Right atrium auricular region (tissue), 2 donors: ENCODE measurements around the gene ITIH1. TPM values are rescaled to one million over a fixed set of nuclear protein-coding genes. Genes with fewer than 3 reads are reported as not detected.

ENCODE experiments used
- DNase-seq: peaks from one replicate; pipeline ENCODE4 v3.0.0-alpha.2; 2019; ENCODE audit warnings: low spot score
- H3K27ac ChIP-seq, 2 donors: fragments of 200-600 bp; sonication (generic); 1 replicate in 1 of 2; 2 replicates in 1 of 2; pipeline ENCODE4 v1.5.1; 2016 to 2019
- H3K27me3 ChIP-seq, 2 donors: fragments of 200-600 bp; sonication (generic); one replicate each; pipeline versions ENCODE4 v1.5.1 to v1.6.0; 2017 to 2019
- H3K36me3 ChIP-seq: fragments of 200-600 bp; sonication (generic); one replicate; pipeline ENCODE4 v1.5.1; 2016
- H3K4me1 ChIP-seq, 2 donors: fragments of 200-600 bp; sonication (generic); one replicate each; pipeline versions ENCODE4 v1.5.1 to v1.6.0; 2017 to 2019
- H3K4me3 ChIP-seq, 2 donors: fragments of 200-600 bp; sonication (generic); 1 replicate in 1 of 2; 2 replicates in 1 of 2; pipeline ENCODE4 v1.5.1; 2017 to 2019; ENCODE audit warnings: mild to moderate bottlenecking in 1 of 2, moderate library complexity in 1 of 2
- H3K9me3 ChIP-seq, 2 donors: fragments of 200-600 bp; sonication (generic); one replicate each; pipeline ENCODE4 v1.5.1; 2019
- CTCF ChIP-seq, 2 donors: fragments of 200-600 bp; sonication (generic); IDR thresholded peaks; one replicate each; pipeline ENCODE4 v1.5.1; 2019; ENCODE audit warnings: antibody characterized with exemption in 2 of 2
- total RNA-seq, 2 donors: library from RNA; depleted of rRNA; stranded (reverse); fragments of >200 nt; gene quantifications; one replicate each; pipeline ENCODE4 v1.1.0, GENCODE V29; 2016

Gene ITIH1
- total RNA-seq, 2 donors from 2014 or later = not detected

DNA sequence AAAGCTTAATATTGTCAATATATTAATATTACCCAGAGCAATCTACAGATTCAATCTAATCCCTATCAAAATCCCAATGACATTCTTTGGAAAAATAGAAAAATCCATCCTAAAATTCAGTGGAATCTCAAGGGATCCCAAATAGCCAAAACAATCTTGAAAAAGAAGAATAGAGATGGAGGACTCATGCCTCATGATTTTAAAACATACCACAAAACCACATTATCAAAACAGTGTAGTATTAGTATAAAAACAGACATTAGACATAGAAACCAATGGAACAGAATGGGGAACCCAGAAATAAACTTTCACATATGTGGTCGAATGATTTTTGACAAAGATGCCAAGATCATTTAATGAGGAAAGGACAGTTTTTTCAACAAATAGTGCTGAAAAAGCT lies 21.3 kb upstream of the ITIH1 start:
- DNase-seq = no peak
- Histone ChIP-seq H3K36me3 (peaks cover 40% of the 10 kb centered on the region), H3K27ac (no peak overlapping the region), H3K4me3 (no peak overlapping the region), H3K9me3 (no peaks in the 10 kb centered on the region), H3K4me1 (no peaks in the 10 kb centered on the region), H3K27me3 (no peaks in the 10 kb centered on the region)
- no peak for TF ChIP-seq CTCF (IDR thresholded peaks at IDR 0.05)

DNA sequence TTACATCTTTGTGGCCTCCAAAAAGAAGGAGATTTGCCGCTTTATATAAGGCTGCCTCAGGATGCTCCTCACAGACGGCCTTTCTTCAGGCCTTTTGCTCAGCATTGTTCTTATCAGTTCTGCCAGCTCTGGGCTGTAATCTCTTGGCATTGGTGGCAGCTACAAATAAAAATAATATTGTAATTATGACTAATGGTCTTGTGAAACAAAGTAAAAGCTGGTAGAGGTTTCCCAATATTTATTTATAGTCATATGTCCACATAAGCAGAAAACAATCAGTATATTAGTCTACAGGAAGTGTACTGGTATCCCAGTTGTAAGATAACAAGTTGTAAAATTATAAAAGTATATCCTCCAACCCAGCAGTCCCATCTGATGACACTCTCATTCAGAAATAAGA lies 13.9 kb upstream of the ITIH1 start:
- H3K27ac ChIP-seq = peak overlapping the region in 1 of 2 donors; percentile 49
- no peak for DNase-seq
- H3K9me3 ChIP-seq = no peaks in the 10 kb centered on the region
- no peak overlapping the region for H3K4me3 ChIP-seq
- no peak for TF ChIP-seq CTCF (IDR thresholded peaks at IDR 0.05)
- peaks cover 61% of the 10 kb centered on the region for H3K36me3 ChIP-seq
- no peaks in the 10 kb centered on the region for H3K27me3 ChIP-seq
- H3K4me1 ChIP-seq = peaks cover 0 to 8% of the 10 kb centered on the region in 2 donors

DNA sequence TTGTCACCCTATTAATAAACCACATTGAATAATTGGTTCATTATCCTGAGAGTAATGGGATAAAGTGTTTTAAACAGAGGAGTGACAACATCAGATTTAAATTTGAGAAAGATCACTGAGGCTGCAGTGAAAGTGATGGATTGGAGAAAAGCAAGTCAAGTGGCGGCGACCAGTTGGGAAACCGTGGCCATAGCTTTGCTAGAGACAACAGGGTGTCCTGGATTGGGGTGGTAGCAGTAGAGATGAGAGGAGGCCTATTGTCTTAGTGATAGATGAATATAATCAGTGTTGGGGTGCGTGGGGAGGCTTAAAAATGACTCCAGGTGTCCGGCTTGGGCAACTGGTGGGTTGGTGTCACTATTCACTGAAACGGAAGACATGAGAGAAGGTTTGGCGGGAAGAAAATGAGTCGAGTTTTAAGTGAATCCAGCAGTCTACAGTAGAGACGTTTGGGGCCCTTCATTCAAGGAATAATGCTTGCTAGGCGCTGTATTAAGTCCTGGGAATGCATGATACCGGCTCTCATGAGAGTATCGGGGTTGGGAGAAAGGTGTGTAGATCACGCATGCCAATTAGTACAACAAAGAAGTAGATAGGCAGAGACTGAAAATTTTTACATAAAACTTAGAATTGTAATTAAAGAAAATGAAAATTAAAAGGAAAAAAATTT lies 7.5 kb upstream of the ITIH1 start:
- H3K36me3 ChIP-seq = peaks cover 11% of the 10 kb centered on the region
- H3K9me3 ChIP-seq = no peaks in the 10 kb centered on the region
- H3K27ac ChIP-seq = no peak overlapping the region
- no peaks in the 10 kb centered on the region for H3K27me3 ChIP-seq
- peaks cover 0 to 11% of the 10 kb centered on the region in 2 donors for H3K4me1 ChIP-seq
- DNase-seq = no peak
- peak overlapping the region; percentile 86 to 94 for H3K4me3 ChIP-seq
- TF ChIP-seq CTCF (IDR thresholded peaks at IDR 0.05) = no peak

DNA sequence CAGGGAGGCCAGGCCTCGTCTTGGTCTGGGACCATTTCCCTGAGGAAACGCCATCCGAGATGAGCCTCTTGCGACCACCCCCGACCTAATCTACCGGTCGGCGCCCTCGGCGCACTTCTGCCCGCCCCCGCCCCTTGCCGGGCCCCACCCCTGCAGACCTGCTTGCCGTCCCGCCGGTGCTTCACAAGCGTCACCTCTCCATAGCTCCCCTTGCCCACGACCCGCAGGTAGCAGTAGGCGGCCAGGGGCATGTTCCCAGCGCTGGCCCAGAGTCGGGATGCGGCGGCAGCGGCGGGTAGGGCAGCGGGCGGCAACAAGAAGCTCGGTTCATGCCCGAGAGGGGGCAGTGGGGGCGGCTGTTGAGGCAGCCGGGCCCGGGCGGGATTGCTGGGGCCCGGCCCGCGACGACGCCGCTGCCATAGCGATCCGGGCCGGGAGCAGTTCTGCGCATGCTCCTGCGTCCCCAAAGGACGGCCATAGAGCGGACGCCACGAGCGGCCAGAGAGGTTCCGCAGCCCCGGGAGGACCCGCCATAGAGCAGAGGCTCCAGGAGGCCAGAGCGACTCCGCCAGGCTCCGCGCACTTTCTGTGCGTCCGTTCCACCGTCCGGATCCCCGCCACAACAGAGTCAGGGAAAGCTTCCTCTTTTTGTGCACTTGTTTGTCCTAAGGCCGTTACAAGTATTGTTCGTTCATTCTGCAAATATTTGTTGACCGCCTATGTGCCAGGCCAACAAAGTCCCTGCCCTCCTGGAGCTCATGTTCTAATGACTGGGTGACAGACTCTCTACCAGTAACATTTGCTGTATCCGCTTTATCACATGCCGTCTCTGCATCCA lies 6.7 kb upstream of the ITIH1 start, which contains the start of gene NEK4:
TSS of gene NEK4 (minus strand) at position 445 of the 838 bp plus-strand sequence. CDS start at position 251, 194 bp downstream.
- Histone ChIP-seq H3K27me3 (no peaks in the 10 kb centered on the region), H3K36me3 (peaks cover 8% of the 10 kb centered on the region), H3K27ac (peak within 1 kb of the TSS; percentile 68 to 76), H3K4me3 (peak within 1 kb of the TSS; percentile 86 to 94), H3K4me1 (peaks cover 0 to 11% of the 10 kb centered on the region in 2 donors), H3K9me3 (no peaks in the 10 kb centered on the region)
- peak; percentile 85 for DNase-seq
- TF ChIP-seq CTCF (IDR thresholded peaks at IDR 0.05) = no peak

DNA sequence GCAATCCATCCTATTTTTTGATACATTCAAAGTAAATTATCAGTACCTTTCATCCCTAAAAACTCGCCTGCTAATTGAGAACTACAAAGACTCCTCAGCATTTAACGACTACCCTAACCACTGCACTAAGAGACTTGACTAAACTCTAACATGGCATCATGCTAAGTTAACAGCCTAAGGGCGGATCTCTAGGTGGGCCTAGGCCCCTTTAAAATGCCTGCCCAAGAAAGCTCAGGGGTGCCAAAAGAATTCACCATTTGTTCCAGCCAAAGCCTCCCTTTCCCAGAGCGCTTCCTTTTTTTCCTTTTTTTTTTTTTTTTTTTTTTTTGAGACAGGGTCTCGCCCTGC lies 6.1 kb upstream of the ITIH1 start:
- H3K4me3 ChIP-seq = peak overlapping the region; percentile 86 to 94
- H3K36me3 ChIP-seq = peaks cover 3% of the 10 kb centered on the region
- H3K4me1 ChIP-seq = peaks cover 0 to 11% of the 10 kb centered on the region in 2 donors
- no peaks in the 10 kb centered on the region for H3K9me3 ChIP-seq
- H3K27me3 ChIP-seq = no peaks in the 10 kb centered on the region
- TF ChIP-seq CTCF (IDR thresholded peaks at IDR 0.05) = no peak
- DNase-seq = no peak
- H3K27ac ChIP-seq = peak overlapping the region; percentile 68 to 76
